HG03139 (cell line): ENCODE results near the gene CRYZL1.
A peak's percentile ranks its signal among the peaks of the same experiment; 100 is the strongest.

Experiments used
- ATAC-seq: cut with Tn5 transposase; IDR thresholded peaks from one replicate; pipeline ENCODE4 v1.9.1; 2021; ENCODE audit not compliant: unreplicated experiment

The CRYZL1 gene

GRCh38 chr21:33662046-33662445 is 20.5 kb upstream of the CRYZL1 start:
- no peak for ATAC-seq

DNA sequence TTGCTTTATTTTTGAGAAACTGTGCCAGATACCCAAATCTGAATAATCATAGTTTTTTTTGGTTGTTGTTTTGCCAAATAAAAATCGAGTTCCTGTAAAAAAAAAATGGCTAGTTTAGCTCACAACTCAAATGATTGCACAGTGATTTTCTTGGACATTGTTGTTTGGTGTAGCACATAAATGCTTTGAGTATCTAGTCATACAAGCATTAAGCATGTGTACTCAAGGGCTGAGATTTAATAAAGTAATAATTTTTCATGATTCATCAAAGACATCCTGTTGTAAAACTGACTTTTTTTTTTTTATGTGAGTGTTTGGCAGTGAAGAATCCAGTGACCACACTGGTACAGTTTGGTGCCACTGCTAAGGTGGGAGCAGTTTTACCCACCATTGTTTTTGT is 19.6 kb upstream of the CRYZL1 start:
- ATAC-seq: no peak

- ATAC-seq: no peak
These were observed 18.9 kb upstream of the CRYZL1 start for GRCh38 chr21:33660406-33660805.

GRCh38 chr21:33659568-33659949 is 18.0 kb upstream of the CRYZL1 start:
- ATAC-seq: no peak

GRCh38 chr21:33658919-33659567 is 17.5 kb upstream of the CRYZL1 start:
- ATAC-seq: no peak

GRCh38 chr21:33657124-33657820 is 15.7 kb upstream of the CRYZL1 start:
- no peak for ATAC-seq

DNA sequence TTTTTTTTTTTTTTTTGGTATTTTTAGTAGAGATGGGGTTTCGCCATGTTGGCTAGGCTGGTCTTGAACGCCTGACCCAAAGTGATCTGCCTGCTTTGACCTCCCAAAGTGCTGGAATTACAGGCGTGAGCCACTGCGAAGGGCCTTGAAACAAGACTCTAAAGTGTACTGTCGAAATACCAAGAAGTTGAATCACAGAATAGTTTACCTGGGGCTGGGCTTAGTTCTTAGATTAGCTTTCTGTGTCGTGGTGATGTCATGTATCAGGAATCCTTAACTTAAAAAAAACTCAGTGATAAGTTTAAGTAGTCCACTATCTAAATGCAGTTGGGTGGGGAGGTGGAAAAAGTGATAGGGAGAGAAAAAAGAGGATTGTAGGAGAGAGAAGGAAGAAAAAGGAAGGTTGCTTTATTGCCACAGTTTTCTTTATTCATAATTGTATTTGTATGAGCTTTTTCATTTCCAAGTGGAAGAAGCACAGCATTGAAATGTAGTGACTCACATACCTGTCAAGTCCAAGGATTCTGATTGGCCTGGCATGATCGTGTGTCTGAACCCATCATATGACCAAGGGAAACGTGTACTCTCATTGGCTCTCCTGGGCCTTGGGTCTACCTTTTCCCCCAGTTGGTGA is 14.2 kb upstream of the CRYZL1 start:
- ATAC-seq: no peak

GRCh38 chr21:33654412-33654811 is 12.9 kb upstream of the CRYZL1 start:
- no peak for ATAC-seq

DNA sequence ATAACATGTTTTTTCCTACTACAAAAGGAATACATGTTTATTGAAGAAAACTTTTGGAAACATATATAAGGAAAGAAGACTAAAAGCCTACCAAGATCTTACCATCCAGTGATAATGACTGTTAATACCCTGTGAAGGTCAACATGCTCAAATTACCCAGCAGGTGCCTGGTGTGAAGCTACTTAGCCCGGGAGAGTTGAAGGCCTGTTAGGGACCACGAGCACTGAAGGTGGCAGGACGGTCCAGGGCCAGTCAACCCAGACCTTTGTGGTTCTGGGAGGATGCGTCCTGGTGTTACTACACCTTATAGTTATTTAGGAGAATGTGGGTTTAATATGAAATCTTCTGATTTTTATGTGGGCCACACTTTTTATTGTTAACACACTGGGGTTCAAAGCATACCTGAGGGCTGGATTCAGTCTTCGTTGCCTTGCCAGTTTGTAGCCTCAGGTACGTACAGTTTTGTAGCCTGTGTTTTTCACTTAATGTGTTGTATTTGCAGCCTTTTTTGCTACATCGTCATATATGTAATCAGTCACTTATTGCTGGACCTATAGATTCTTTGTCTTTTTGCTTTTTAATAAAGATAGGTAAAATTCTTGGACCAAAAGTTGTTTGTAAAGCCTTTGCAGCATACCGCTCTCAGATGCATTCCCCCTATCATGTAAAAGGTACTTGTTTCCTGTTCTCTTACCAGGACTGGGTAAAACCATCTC is 10.6 kb upstream of the CRYZL1 start:
- no peak for ATAC-seq

GRCh38 chr21:33650929-33651509 is 9.5 kb upstream of the CRYZL1 start:
- ATAC-seq: no peak

GRCh38 chr21:33650230-33650629 is 8.7 kb upstream of the CRYZL1 start:
- no peak for ATAC-seq

DNA sequence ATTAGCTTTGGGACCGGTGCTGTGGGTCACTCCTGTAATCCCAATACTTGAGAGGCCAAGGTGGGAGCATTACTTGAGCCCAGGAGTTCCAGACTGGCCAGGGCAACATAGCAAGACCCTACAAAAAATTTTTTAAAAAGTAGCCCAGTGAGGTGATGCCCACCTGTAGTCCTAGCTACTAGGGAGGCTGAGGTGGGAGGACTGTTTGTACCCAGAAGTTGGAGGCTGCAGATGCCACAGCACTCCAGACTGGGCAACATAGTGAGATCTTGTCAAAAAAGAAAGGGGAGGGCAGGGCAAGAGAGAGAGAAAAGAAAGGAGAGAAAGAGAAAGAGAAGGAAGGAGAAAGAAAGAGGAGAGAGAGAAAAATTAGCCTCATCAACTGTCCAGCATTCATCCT is 7.0 kb upstream of the CRYZL1 start:
- no peak for ATAC-seq

DNA sequence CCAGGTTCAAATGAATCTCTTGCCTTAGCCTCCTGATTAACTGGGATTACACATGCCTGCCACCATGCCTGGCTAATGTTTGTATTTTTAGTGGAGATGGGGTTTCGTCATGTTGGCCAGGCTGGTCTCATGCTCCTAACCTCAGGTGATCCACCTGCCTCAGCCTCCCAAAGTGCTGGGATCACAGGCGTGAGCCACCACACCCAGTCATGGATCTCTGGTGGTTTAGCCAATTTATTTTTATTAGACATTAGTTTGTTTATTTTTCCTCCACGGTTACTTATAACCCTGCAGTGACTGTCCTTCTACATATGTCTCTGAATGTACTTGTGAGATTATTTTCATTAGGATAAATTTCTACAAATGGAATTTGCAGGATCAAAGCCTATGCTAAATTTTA is 6.0 kb upstream of the CRYZL1 start:
- ATAC-seq: no peak

GRCh38 chr21:33645730-33646129 is 4.2 kb upstream of the CRYZL1 start:
- ATAC-seq: no peak

- ATAC-seq: no peak
These were observed 3.0 kb upstream of the CRYZL1 start for GRCh38 chr21:33644383-33645074.

DNA sequence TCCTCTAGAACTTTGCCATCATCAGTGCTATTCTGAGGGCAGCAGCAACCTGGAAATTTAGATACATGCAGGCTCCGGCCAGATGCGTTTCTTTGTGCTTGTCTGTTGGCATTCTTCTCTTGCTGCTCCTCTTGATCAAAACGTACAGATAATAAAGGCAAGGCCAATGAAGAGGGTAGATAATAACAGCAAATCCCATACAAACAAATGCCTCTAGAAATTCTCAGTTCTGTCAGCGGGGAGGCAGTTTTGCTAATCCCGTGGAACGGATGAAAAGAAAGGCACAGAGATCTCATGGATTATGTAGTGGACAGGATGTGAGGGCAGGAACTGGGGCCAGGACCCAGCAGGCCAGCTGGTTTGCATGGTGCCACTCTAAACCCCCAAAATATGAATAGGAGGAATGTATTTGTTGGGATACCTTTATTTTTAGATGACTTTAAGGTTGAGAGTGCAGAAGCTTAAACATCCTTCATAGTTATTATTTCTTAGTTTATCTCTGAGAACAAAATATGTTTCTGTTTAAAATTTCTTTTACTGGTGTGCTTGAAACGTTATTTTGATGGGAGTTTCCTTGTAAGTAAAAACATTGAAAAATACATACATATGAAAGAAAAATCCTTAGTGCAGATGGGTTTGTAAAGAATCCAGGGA is 2.2 kb upstream of the CRYZL1 start:
- no peak for ATAC-seq

DNA sequence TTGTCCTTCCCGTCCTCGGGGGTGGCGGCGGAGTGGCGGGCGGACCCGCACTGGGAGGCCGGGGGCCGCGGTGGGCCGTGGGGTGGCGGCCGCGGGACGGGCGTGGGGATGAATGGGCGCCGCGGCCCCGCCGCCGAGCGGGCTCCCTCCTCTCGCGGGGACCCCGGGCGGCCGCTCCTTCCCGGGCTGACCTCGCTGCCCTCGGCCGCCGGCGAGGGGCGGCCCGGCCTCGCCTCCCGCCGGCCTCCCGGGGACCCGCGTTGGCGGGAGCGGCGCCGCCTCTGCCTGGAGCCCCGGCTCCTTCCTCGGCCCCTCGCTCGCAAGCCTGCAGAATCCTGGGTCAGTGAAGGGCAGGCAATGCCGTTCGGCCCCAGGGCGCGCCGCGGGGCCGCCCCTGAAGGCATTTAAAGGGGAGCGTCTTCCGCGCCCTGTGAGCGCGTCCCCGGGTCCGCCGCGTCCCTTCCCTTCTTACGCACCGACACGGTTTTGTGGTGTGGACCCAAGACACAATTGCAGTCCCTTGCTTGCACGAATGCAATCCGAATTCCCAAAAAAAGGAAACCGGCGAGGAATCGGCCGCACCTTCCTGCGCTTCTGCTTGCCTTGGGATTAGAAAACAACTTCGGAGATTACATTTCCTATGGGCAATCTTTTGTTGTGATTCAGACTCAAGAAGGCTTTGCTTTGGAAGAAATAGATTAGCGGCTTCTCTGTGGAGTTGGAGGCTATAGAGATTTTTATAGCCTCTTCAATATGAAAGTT is 1.5 kb upstream of the CRYZL1 start:
- ATAC-seq: no peak

DNA sequence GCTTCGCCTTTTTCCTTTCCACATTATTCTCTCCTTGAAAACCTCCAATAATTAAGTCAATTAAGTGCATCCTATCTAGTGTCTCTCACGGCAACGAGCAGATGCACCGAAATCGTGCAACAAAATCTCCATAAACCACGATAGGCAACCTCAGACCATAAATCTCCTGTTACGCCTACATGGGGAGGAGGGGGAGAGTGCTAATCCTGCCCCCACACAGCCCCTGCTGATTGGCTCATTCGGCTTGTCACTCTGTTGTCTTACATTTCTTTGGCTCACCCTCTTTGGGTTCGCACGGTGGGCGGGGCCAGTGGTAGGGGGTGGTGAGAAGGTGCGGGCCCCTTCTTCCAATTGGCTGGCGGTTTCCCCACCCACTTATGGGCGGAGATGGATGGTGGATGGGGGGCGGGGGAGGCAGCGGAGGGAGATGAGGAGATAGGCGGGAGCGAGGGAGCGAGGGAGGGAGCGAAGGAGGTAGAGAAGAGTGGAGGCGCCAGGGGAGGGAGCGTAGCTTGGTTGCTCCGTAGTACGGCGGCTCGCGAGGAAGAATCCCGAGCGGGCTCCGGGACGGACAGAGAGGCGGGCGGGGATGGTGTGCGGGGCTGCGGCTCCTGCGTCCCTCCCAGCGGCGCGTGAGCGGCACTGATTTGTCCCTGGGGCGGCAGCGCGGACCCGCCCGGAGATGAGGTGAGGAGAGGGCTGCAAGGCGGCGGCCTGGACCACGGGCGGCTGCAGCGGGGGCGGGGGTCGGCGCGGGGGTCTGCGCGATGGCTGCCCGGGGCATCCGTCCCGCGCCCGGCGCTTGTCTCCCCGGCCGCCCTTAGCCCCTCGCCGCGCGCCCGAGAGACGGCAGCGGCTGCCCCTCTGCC is 720 bp upstream of the CRYZL1 start, which contains the start of gene ITSN1:
Gene ITSN1 (plus strand): TSS at position 475 of the 869 bp plus-strand sequence. CDS start 76,328 bp downstream, outside the sequence.
- peak; percentile 79 for ATAC-seq
